Measurements from ENCODE around the gene APEH. TPM values are rescaled to one million over a fixed set of nuclear protein-coding genes. Genes with fewer than 3 reads are reported as not detected.

APEH gene
- total RNA-seq, 1 donor from 2014 or later, result 92.1 TPM

- DNase-seq (ENCODE audit: low read depth in 2 of 2), result no peak
Observed at GRCh38 chr3:49650637-49651036, 23.5 kb upstream of the APEH start.

- DNase-seq (ENCODE audit: low read depth in 2 of 2), result no peak
Observed at GRCh38 chr3:49652218-49652902, 21.8 kb upstream of the APEH start.

GRCh38 chr3:49652903-49653415 is 21.2 kb upstream of the APEH start:
- no peak for DNase-seq (ENCODE audit: low read depth in 2 of 2)

- no peak for DNase-seq (ENCODE audit: low read depth in 2 of 2)
Observed at GRCh38 chr3:49653621-49654020, 20.5 kb upstream of the APEH start.

- DNase-seq (ENCODE audit: low read depth in 2 of 2), result no peak
Observed at GRCh38 chr3:49654176-49654825, 19.9 kb upstream of the APEH start.

GRCh38 chr3:49654955-49655556 is 19.1 kb upstream of the APEH start:
- no peak for DNase-seq (ENCODE audit: low read depth in 2 of 2)

GRCh38 chr3:49655731-49656285 is 18.3 kb upstream of the APEH start:
- DNase-seq (ENCODE audit: low read depth in 2 of 2), result no peak

GRCh38 chr3:49656541-49657112 is 17.5 kb upstream of the APEH start:
- no peak for DNase-seq (ENCODE audit: low read depth in 2 of 2)

GRCh38 chr3:49657208-49657915 is 16.8 kb upstream of the APEH start:
- DNase-seq (ENCODE audit: low read depth in 2 of 2), result no peak

GRCh38 chr3:49658711-49659110 is 15.4 kb upstream of the APEH start:
- no peak for DNase-seq (ENCODE audit: low read depth in 2 of 2)

GRCh38 chr3:49659756-49660155 is 14.4 kb upstream of the APEH start:
- no peak for DNase-seq (ENCODE audit: low read depth in 2 of 2)

GRCh38 chr3:49661281-49661680 is 12.9 kb upstream of the APEH start:
- no peak for DNase-seq (ENCODE audit: low read depth in 2 of 2)

GRCh38 chr3:49662021-49662420 is 12.1 kb upstream of the APEH start:
- no peak for DNase-seq (ENCODE audit: low read depth in 2 of 2)

- DNase-seq (ENCODE audit: low read depth in 2 of 2), result no peak
Observed at GRCh38 chr3:49662720-49663413, 11.3 kb upstream of the APEH start.

GRCh38 chr3:49663831-49664230 is 10.3 kb upstream of the APEH start:
- DNase-seq (ENCODE audit: low read depth in 2 of 2), result no peak

GRCh38 chr3:49664300-49664699 is 9.9 kb upstream of the APEH start:
- no peak for DNase-seq (ENCODE audit: low read depth in 2 of 2)

- no peak for DNase-seq (ENCODE audit: low read depth in 2 of 2)
Observed at GRCh38 chr3:49665822-49666519, 8.2 kb upstream of the APEH start.

GRCh38 chr3:49666592-49666991 is 7.6 kb upstream of the APEH start:
- DNase-seq (ENCODE audit: low read depth in 2 of 2), result no peak

GRCh38 chr3:49667701-49668413 is 6.3 kb upstream of the APEH start:
- no peak for DNase-seq (ENCODE audit: low read depth in 2 of 2)

GRCh38 chr3:49668414-49668797 is 5.7 kb upstream of the APEH start:
- DNase-seq (ENCODE audit: low read depth in 2 of 2), result no peak
